Liver (tissue), 9 donors: ENCODE measurements around the gene TMEM43. TPM values are rescaled to one million over a fixed set of nuclear protein-coding genes. Genes with fewer than 3 reads are reported as not detected.
A peak's percentile ranks its signal among the peaks of the same experiment; 100 is the strongest.

Experiments
- DNase-seq: peaks from one replicate; pipeline ENCODE4 v3.0.0-alpha.2; 2017; ENCODE audit warnings: low spot score
- H3K27ac ChIP-seq, 2 donors: one replicate each; pipeline ENCODE4 v1.7.0; 2013; ENCODE audit warnings: inconsistent platforms in 2 of 2, low read length in 2 of 2, control low read depth in 1 of 2, low read depth in 1 of 2, mild to moderate bottlenecking in 1 of 2
- H3K27me3 ChIP-seq, 4 donors: one replicate each; pipeline versions ENCODE4 v1.6.1 to v1.7.0; 2013; ENCODE audit warnings: low read length in 3 of 4, inconsistent platforms in 1 of 4, mild to moderate bottlenecking in 1 of 4, moderate library complexity in 1 of 4; ENCODE audit not compliant: control insufficient read depth in 4 of 4, insufficient read depth in 4 of 4
- H3K36me3 ChIP-seq, 4 donors: one replicate each; pipeline versions ENCODE4 v1.6.1 to v1.7.0; 2013; ENCODE audit warnings: low read length in 3 of 4, mild to moderate bottlenecking in 3 of 4, low read depth in 1 of 4, moderate library complexity in 1 of 4; ENCODE audit not compliant: control insufficient read depth in 4 of 4, insufficient read depth in 3 of 4
- H3K4me1 ChIP-seq, 4 donors: one replicate each; pipeline versions ENCODE4 v1.6.1 to v1.7.0; 2013; ENCODE audit warnings: low read length in 3 of 4, mild to moderate bottlenecking in 3 of 4, moderate library complexity in 1 of 4; ENCODE audit not compliant: control insufficient read depth in 4 of 4, insufficient read depth in 4 of 4
- H3K4me3 ChIP-seq, 3 donors: one replicate each; pipeline versions ENCODE4 v1.6.1 to v1.7.0; 2013; ENCODE audit warnings: low read length in 3 of 3, control low read depth in 1 of 3, low read depth in 1 of 3, mild to moderate bottlenecking in 1 of 3
- H3K9ac ChIP-seq, 2 donors: one replicate each; pipeline ENCODE4 v1.7.0; 2013; ENCODE audit warnings: low read length in 2 of 2, mild to moderate bottlenecking in 2 of 2, moderate library complexity in 2 of 2, control low read depth in 1 of 2, low read depth in 1 of 2
- H3K9me3 ChIP-seq, 4 donors: one replicate each; pipeline versions ENCODE4 v1.6.1 to v1.7.0; 2013; ENCODE audit warnings: low read length in 3 of 4; ENCODE audit not compliant: control insufficient read depth in 4 of 4
- EGR1 ChIP-seq, 2 donors: IDR thresholded peaks; 2 replicates each; pipeline ENCODE4 v1.6.1; 2016 to 2018; ENCODE audit warnings: antibody characterized with exemption in 2 of 2, low read depth in 2 of 2
- FOXA1 ChIP-seq: IDR thresholded peaks from 2 replicates; pipeline ENCODE4 v1.6.1; 2016; ENCODE audit warnings: antibody characterized with exemption
- FOXA2 ChIP-seq: IDR thresholded peaks from 2 replicates; pipeline ENCODE4 v1.6.1; 2016; ENCODE audit warnings: antibody characterized with exemption
- GABPA ChIP-seq, 2 donors: IDR thresholded peaks in 1 of 2; conservative IDR thresholded peaks in 1 of 2; 2 replicates each; pipeline ENCODE4 v1.6.1; 2016; ENCODE audit warnings: antibody characterized with exemption in 2 of 2, mild to moderate bottlenecking in 1 of 2, moderate library complexity in 1 of 2
- HNF4A ChIP-seq, 2 donors: conservative IDR thresholded peaks; 2 replicates each; pipeline ENCODE4 v1.6.1; 2016; ENCODE audit warnings: antibody characterized with exemption in 2 of 2, mild to moderate bottlenecking in 2 of 2
- HNF4G ChIP-seq: IDR thresholded peaks from 2 replicates; pipeline ENCODE4 v1.6.1; 2016; ENCODE audit warnings: antibody characterized with exemption
- MAX ChIP-seq: IDR thresholded peaks from 2 replicates; pipeline ENCODE4 v1.6.1; 2016; ENCODE audit warnings: antibody characterized with exemption
- NR2F2 ChIP-seq: IDR thresholded peaks from 2 replicates; pipeline ENCODE4 v1.6.1; 2016; ENCODE audit warnings: antibody characterized with exemption
- RAD21 ChIP-seq, 2 donors: IDR thresholded peaks; 2 replicates each; pipeline ENCODE4 v1.6.1; 2016; ENCODE audit warnings: antibody characterized with exemption in 2 of 2, mild to moderate bottlenecking in 2 of 2
- REST ChIP-seq: IDR thresholded peaks from 2 replicates; pipeline ENCODE4 v1.6.1; 2016; ENCODE audit warnings: antibody characterized with exemption, mild to moderate bottlenecking
- RXRA ChIP-seq, 2 donors: IDR thresholded peaks; 2 replicates each; pipeline ENCODE4 v1.6.1; 2017 to 2018; ENCODE audit warnings: antibody characterized with exemption in 2 of 2, mild to moderate bottlenecking in 1 of 2
- SP1 ChIP-seq: IDR thresholded peaks from 2 replicates; pipeline ENCODE4 v1.6.1; 2018; ENCODE audit warnings: antibody characterized with exemption, mild to moderate bottlenecking
- TAF1 ChIP-seq: conservative IDR thresholded peaks from 2 replicates; pipeline ENCODE4 v1.6.1; 2016; ENCODE audit warnings: antibody characterized with exemption, mild to moderate bottlenecking
- WGBS: extraction: QIAGEN DNeasy Blood & Tissue Kit; methylation state at CpG from one replicate; pipeline ENCODE4 v1.1.7; 2013; 5-methylcytosine and 5-hydroxymethylcytosine counted together
- polyA plus RNA-seq, 2 donors: library from polyadenylated mRNA; stranded (reverse) in 1 of 2; unstranded in 1 of 2; fragments of 200-250 nt in 1 of 2; fragments of >200 nt in 1 of 2; fragmentation: Nextera tagmentation in 1 of 2; extraction: Ambion mirVana in 1 of 2; gene quantifications; one replicate each; pipeline versions ENCODE4 v1.2.1 to v1.2.3, GENCODE V29; 2013 to 2015
- total RNA-seq, 2 donors: library from RNA; depleted of rRNA; stranded (reverse); fragments of >200 nt; gene quantifications; one replicate each; pipeline ENCODE4 v1.2.3, GENCODE V29; 2014
- donor health status: healthy.
- donor health status: healthy.
- donor health status: healthy.
- donor health status: healthy.
- donor health status: healthy.

Gene TMEM43
- total and polyA plus RNA-seq, 4 donors = 7.4 to 15.1 (median 13.5) TPM

- TF ChIP-seq SP1 (peak; percentile 87), RAD21 (IDR thresholded peaks at IDR 0.05) (peak; percentile 8 to 50), TAF1 (no peak), MAX (peak; percentile 62), REST (no peak), HNF4G (no peak), EGR1 (IDR thresholded peaks at IDR 0.05; ENCODE audit: low read depth in 2 of 2) (no peak)
Observed at GRCh38 chr3:14118400-14119381, 6.2 kb upstream of the TMEM43 start (continued).

GRCh38 chr3:14119651-14120050 lies 5.2 kb upstream of the TMEM43 start:
- WGBS = 86% methylated on average over 2 of the region's 2 CpGs
- peaks cover 22 to 60% (median 42%) of the 10 kb centered on the region in 4 donors for H3K4me1 ChIP-seq
- H3K27me3 ChIP-seq = no peaks in the 10 kb centered on the region
- no peak overlapping the region for H3K4me3 ChIP-seq
- peak; percentile 27 for DNase-seq
- no peak overlapping the region for H3K9ac ChIP-seq
- H3K9me3 ChIP-seq = no peaks in the 10 kb centered on the region
- peaks cover 2 to 14% (median 11%) of the 10 kb centered on the region in 4 donors for H3K36me3 ChIP-seq
- H3K27ac ChIP-seq = peak overlapping the region; percentile 37 to 39
- TF ChIP-seq HNF4A (conservative IDR thresholded peaks at IDR 0.05) (no peak), FOXA2 (no peak), TAF1 (no peak), FOXA1 (no peak), REST (no peak), NR2F2 (no peak), RAD21 (IDR thresholded peaks at IDR 0.05) (no peak), SP1 (no peak), GABPA (IDR thresholded peaks at IDR 0.05 in 1 of 2, conservative IDR thresholded peaks at IDR 0.05 in 1 of 2) (no peak), HNF4G (no peak), EGR1 (IDR thresholded peaks at IDR 0.05; ENCODE audit: low read depth in 2 of 2) (no peak), RXRA (IDR thresholded peaks at IDR 0.05) (no peak)
